ENCODE data around the gene COL1A1.
A peak's percentile ranks its signal among the peaks of the same experiment; 100 is the strongest.

Gene COL1A1

DNA sequence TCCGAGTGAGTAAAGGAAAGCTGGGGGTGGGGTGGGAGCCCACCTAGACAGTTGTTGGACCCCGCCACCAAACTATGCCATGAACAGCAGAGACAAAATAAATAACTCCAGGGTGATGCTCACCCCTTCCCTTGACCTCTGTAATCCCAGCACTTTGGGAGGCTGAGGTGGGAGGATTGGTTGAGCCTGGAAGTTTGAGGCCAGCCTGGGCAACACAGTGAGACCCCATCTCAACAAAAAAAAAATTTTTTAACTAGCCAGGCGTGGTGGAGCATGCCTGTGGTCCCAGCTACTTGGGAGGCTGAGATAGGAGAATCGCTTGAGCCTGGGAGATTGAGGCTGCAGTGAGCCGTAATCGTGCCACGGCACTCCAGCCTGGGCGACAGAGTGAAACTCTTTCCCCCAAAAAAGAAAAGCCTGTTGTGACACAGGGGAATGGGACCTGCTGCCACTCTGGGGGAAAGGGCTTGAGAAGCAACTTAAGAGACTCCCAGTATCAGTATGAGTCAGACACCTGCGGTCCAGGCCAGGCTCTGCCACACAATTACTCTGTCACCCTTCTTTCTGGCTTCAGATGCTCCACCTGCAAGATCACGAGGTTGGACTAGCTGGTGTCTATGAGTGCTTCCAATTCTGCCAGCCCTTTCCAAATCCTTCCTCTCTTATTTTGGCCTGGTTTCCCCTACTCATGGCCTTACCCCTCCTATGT lies 30.6 kb downstream of the COL1A1 start:
- DNase-seq = no peak

DNA sequence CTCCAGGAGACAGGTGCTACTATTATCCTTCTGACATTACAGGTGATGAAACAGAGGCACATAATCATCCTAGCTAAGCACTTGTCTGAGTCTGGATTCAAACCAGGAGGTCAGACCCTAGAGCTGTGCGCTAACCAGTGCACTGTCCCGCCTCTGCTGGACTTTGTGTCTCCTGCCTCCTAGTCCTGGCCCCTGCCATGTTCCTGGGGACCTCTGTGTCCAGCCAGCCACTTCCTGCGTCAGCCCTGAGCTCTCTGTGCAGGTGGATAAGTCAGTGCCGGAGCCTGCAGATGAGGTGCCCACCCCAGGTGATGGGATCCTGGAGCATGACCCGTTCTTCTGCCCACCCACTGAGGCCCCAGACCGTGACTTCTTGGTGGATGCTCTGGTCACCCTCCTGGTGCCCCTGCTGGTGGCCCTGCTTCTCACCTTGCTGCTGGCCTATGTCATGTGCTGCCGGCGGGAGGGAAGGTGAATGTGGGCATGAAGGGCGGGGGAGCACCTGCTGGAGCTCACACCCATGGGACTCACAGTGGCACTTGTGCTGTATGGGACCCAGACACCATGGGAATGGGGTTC lies 31.5 kb downstream of the COL1A1 start:
- no peak for DNase-seq

DNA sequence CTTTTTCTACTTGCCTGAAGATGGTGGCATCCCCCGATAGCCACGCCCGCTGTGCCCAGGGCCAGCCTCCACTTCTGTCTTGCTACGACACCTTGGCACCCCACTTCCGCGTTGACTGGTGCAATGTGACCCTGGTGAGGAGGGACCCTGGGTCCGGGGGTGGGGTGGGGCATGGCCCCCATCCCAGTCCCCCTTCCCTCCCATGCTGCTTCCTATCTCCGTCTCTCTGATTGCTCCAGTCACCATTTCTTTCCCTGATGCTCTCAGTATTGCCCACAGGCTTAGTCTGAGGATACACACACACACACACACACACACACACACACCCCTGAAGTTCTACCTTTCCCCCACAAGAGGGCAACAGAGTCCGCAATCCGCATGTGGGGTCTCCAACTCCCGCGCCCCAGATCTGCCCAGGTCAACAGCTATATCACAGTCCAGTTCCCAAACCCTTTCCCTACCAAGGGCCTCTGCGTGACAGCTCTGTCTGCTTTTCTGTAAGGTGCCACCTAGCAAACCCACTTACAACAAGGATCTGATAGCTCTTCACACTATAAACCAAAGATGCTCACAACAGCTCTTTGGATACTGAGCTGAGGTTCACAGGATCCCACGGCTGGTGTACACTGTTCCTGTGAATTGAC lies 32.2 kb downstream of the COL1A1 start:
- DNase-seq = peak; percentile 66

DNA sequence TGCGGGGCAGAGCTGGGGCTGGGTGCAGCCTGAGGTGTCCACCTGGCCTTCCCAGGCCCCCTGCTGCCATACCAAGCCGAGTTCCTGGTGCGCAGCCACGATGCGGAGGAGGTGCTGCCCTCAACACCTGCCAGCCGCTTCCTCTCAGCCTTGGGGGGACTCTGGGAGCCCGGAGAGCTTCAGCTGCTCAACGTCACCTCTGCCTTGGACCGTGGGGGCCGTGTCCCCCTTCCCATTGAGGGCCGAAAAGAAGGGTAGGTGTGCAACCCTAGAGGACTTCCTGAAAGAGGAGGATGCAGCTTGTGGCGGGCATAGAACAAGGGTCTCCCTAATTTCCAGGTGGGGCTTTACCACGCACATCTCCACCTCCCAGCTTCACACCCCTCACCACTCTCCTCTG lies 33.1 kb downstream of the COL1A1 start:
- DNase-seq = no peak

DNA sequence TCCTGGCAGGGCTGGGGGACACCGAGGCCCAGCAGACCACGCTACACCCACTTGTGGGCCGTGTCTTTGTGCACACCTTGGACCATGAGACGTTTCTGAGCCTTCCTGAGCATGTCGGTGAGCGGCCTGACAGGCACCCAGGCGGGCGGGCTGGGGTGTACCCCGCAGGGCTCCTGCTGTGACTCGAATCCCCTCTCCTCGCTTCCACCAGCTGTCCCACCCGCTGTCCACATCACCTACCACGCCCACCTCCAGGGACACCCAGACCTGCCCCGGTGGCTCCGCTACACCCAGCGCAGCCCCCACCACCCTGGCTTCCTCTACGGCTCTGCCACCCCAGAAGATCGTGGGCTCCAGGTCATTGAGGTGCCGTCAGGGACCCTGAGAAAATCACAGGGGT lies 34.1 kb downstream of the COL1A1 start:
- DNase-seq = no peak

DNA sequence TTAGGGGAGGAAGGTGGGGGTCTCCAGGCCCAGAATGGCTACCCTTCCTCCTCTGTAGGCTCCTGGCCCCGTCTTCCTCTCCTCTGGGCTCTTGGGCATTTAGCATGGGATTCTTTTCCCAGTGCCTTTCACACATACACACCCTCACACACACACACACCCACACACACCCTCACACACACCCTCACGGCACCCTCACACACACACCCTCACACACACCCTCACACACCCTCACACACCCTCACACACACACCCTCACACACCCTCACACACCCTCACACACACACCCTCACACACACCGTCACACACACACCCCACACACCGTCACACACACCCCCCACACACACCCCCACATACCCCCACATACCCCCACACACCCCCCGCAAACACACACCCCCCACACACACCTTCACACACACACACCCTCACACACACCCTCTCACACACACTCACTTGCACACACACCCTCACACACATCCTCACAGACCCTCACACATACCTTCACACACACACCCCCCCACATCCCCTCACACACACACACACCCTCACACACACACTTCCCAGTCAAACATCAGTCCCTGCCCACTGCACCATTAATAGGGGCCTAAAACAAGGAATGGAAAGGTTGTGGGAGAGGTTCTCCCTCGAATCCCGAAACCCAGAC lies 34.8 kb downstream of the COL1A1 start:
- no peak for DNase-seq

DNA sequence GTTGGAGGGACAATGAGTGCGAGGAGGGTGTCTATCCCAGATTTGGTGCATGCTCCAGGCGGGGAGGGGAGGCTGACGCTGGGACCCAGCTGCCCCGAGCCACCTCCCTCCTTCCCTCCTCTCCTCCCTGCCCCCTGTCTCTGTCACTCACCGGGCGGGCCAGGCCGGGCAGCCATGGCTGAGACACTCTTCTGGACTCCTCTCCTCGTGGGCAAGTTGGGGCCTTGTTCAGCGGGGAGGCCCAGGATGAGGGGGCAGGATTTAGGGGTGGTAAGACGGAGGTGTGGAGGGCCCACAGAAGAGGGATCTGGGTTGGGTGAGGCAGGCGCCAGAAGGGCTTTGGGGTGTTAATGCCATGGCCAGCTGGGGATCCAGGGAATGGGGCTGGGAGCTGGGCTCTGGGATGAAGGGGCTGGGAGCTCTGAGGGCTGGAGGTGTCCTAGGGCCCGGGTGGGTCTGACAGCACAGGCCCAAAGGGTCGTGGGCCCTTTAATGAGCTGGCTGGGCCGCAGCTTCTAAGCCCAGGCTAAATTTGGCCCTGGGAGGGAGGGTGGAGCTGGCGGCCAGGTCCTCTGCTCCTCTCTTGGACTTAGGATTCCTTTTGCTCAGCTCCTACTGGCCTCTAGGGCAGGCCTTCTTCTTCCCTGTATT lies 35.4 kb downstream of the COL1A1 start, which contains the start of gene SGCA:
Gene SGCA, plus strand, starts transcription at position 139 of the 651 bp plus-strand sequence. Its CDS starts 36 bp downstream, at position 175.
- DNase-seq = no peak

DNA sequence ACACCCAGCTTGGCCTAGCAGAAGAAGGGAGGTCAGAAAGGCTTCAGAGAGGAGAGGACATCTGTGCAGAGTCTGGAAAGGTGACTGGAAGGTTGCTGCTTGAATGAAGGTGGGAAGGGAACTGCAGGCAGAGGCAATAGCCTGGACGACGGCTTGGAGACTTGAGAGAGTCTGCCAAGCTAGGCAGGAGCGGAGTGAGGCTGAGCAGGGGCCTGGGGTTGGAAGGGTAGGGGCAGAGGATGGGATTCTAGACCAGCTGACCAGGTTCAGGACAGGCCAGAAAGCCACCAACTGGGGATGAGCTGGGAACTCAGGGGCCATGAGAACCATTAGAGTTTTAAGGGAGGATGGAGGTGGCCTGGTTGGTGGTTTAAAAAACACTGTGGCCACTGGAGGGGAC lies 36.0 kb downstream of the COL1A1 start:
- no peak for DNase-seq

DNA sequence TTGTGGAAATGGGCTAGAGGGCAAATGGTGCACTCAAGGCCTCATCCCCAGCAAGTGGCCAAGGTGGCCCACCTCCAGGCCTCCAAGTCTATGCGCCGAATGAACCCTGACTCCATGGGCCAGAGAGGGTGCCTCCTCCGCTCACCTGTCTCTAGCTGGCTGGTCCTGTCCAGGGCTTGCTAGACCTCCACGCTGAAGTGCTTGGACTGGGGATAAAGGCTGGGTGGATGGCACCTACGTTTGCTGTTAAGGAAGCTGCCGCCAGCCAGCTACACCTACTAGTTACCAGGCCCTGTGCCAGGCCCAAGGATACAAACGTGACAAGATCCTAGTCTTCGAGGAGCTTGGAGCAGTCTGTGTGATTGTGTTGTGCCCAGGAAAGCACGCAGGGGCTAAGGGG lies 36.4 kb downstream of the COL1A1 start:
- DNase-seq = no peak

DNA sequence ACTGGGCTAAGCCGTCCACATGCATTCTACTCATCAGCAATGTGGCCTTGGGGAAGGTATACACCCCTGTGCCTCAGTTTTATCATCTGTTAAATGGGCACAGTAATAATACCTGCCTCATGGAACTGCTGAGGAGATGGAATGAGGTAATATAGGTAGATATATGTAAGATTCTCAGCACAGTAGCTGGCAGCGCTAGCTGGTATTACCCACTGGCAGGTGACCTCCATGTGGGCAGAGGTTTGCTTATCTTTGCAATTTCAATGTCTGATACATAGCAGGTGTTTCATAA lies 36.8 kb downstream of the COL1A1 start:
- no peak for DNase-seq

DNA sequence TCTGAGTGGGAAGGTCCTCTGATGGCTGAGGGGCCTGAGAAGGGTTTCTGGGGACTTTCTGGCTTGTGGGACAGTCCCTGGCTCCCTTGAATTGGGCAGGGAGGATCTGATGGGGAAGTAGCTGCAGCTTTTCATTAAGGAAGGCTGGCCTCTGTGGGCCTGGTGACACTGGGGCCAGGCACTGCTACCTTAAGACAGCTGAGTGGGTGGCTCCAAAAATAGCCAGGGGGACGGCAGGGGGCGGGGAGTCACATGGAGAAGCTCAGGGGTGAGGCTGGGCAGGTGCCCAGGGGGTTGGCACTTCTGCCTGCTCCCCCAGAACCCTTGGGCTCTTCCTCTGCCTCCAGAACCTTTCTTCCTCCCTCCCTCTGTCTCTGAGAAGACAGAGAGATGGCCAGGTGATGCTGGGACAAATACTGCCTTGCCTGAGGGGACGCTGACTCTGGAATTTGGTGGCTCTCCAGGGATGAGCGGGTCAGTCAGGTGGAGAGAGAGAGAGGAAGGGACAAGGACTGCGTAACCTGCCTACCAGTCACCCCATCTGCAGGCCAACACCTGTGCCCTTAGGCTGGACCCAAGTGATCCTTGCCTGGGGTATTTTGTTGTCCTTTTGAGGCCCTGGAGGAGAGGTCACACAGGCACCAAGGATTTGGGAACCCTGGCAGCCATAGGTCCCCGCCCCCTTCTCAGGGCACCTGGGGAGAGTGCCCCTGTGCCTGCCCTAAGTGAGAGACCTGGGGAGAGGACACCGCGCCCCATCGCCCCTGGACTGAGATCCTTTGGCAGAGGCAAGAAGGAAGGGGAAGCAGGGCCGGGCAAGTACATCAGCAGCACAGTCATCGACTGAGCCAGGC lies 37.4 kb downstream of the COL1A1 start:
- peak; percentile 68 for DNase-seq

DNA sequence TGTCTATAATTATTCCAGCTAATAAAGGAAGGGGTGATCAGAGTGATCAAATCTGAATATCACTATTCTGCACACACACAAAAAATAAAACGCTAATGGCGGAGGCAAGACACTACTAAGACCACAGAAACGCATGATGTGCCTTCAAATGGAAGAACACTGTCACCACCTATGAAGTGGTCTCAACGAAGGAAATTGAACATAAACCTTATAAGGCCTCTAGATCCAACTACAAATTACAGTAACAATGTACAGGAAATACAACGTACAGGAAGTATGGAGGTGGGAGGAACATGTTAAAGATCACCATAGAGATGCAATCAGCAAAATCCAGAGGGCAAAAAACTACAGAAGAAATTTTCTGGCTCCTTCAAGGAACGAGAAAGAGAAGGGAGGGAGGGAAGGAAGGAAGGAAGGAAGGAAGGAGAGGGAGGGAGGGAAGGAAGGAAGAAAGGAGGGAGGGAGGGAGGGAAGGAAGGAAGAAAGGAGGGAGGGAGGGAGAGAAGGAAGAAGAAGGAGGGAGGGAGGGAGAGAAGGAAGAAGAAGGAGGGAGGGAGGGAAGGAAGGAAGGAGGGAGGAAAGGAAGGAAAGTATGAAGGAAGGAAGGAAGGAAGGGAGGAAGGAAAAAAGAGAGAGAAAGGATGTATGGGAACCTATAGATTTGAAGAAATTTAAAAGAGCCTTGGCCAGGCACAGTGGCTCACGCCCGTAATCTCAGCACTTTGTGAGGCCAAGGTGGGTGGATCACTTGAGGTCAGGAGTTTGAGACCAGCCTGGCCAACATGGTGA lies 38.8 kb downstream of the COL1A1 start:
- DNase-seq = no peak

DNA sequence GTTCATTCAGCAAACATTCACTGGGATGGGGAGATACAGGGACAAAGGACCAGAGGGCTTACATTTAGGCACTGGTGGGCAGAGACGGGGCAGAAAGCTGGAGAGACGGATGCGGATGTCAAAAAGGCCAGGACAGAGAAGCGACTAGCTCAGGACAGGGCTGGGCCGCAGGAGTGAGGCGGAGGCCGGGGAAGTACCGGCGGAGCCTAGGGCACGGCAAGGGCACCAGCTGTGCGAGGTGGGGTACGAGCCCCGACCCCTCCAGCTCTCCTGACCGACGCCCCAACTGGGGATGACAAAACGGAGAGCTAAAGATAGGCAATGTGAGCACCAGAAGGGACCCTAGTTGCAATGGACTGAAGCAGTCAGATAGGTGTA lies 39.5 kb downstream of the COL1A1 start:
- DNase-seq = no peak

DNA sequence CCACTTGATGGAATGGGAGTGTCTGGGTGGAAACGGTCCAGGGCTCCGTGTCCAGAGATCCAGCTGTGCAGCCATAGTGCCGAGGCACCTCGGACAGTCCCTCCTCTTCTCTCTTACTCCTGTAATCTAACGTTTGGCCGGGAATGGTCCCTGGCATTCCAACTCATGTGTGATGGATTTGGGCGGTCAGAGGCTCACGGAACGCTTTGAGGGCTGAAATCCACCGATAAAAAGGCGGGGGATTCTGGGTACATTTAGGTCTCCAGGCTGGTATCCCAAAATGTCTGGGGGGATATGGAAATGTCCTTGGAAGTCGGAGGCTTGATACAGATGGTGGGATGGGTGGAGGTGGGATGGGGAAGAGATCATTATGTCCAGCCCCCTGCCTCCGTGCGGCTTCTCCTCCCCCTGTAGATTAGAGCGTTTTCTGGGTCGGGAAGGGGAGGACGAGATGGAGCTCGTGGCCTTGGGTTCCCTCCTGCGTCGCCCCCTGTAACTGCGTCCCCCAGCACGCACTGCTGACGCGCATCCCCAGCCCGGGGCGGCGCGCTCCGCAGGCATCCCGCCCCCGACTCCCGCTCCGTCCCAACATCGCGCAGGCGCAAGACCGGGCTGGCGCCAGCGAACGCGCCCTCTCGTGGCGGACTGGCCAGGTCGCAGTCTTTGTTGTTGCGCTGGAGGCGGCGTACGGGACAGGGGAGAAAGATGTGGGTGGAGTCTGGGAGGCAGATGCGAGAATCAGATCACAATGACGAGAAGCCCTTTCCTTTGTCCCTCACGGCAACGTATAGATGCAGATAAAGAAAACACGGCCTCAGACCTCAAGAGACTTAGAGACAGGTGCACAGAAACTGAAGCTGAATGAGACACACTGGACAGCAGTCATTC lies 40.2 kb downstream of the COL1A1 start:
- DNase-seq = peak; percentile 94

DNA sequence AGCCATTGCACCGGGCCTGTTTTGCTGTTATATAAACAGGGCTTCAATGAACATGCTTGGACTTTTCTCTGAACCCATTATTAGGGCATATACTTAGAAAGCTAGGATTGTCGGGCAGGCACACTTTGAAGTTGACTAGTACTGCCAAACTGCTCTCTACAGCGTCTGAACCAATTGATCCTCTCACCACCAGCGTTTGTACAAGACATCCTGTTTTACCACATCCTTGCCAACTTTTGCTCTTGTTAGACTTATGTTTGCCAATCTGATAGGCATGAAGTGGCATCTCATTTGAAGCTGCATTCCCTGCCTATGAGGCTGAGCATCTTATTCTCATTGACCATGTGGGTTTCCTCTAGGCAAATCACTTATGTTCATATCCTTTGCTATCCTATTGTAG lies 43.5 kb downstream of the COL1A1 start:
- no peak for DNase-seq

DNA sequence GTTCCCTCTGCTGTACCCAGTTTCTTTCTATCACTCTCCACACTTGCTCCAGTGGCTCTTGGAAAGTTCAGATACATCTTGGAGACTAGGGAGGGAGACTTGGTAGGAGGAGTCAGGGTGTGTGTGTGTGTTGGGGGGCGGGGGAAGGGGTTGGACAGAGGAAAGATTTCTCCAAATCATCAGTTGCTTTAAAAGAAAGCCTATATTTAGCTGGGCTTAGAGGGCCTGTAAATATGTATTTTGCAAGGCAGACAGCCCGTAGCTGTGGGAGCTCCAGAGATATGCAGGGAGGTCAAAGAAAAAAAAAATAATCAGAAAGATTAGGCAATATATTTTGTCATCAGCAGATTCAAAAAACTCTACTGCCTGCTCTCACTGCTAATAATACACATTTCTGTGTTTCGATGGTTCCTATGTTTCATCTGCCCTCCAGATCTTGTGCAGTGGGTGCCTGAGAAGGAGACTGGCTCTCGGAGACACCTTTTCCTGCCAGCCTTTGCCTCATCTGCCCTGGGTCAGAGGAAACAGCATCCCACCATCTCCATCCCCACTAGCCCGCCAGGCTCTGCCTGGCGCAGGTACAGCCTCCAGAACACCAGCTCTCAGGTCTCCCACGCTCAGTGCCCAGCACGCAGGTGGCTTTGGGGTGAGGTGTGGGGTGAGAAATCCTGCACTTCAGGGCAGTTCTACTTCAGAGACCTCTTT lies 46.2 kb downstream of the COL1A1 start:
- DNase-seq = no peak

DNA sequence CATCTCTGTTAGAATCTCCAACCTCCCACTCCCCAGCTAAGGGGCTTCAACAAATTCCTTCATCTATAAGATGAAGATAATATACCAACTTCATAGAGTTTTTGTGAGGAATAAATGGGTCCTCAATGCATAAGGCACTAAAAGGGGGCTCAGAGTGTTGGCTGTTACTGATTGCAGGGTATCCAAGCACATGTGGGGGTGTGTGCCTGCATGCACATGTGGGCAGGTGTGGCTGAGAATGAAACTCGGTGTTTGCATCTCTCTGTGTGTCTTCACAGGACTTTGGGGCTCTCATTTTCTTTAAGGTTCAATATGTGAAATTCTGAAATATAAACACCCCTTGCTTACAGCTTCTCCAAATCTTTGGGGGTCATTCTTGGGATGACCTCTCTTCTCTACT lies 46.8 kb downstream of the COL1A1 start:
- no peak for DNase-seq

DNA sequence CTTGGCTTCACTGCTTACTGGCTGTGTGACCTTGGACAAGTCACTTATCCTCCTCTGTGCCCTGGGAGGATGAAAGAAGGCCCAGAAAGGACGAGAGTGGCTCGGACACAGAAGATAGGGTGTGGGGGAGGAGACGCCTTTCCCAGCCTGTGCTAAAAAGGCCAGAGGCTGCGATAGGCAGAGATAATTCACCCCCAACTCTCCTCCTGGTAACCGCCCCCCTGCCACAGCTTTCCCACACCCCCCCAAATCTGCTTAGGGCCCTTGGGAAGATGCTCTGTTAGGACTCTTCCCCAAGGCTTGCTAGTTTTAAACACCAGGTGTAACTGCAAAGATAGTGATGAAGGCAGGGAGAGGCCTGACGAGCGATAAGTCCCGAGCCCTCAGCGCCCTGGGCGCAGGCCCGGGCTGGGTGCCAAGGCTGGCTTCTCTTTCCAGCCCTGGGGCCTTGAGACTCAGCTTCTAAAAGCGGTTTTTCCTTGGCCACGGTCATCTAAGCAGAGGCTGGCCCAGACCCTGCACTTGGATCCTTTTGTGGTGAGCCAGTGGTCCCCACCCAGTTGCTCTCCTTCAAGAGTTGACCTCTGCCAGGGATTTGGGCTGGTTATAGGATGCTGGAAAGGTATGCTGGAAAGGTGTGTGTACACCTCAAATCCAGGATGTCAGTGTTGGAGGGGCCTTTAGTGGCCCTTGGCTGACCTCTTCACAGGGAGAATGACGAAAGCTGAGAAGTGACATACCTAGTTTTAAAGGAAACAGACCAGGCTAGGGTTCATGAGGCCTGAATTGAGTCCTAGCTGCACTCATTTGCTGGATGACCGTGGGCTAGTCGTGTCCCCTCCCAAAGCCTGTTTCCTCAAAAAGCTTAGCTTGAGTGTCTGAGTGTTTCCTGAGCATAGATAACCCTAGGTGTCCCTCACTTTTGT lies 47.5 kb downstream of the COL1A1 start:
- no peak for DNase-seq

DNA sequence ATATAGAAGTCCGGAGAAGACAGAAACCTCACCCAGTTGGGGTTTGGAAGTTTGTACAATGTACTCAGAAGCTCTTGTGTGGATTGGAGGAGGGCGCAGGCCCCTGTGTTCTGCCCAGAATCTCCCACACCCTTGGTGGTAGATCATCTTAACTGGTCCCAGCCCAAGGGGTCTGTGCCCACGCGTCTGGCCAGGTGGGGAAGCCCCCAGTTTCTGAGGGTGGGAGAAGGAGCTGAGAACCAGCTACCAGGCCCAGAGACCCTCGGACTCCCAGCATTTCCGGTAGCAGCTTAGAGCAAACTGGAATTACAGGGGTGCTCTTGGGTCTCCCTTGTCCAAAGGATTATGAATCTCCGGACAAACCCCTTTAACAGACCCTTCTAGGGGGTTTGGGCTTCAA lies 48.7 kb downstream of the COL1A1 start:
- DNase-seq = no peak

Data from suppressor macrophage treated with lipopolysaccharide for 4 hours (primary cell).